Activated CD4-positive, alpha-beta T cell treated with anti-CD3 and anti-CD28 coated beads, Interleukin-2, amount 50 U/mL, for 48 hours (primary cell): ENCODE results near the gene ANGPTL1.
"Not testable (repeated sequence)": the region's sequence is repeated elsewhere in the genome, so short reads cannot be mapped to it uniquely, and the experiment has no call there.

Experiments used
- DNase-seq, 2 experiments: peaks; one replicate each; pipeline ENCODE4 v3.0.0-alpha.2; 2020

ANGPTL1 gene

GRCh38 chr1:178862864-178863263 is 8.0 kb downstream of the ANGPTL1 start:
- DNase-seq, result no peak

- no peak for DNase-seq
Observed at GRCh38 chr1:178862416-178862815, 8.5 kb downstream of the ANGPTL1 start.

DNA sequence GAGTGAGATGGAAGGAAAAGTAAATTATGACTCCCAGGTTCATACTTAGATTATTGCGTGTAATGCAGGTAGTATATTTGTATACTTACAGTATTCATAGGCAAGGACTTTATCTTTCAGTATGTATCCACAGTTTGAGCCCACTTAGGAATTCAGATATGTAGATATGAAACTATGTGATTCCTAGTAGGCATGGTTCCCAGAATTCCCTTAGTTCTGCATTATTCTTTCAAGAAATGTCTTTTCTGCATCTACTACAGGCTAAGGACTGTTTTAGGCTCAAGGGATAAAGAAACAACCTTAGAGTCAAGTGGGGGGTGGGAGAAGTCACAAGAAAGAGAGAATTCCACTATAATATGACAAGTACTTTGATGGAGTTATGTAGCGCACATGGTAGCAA is 13.8 kb downstream of the ANGPTL1 start:
- no peak for DNase-seq

- no peak for DNase-seq
Observed at GRCh38 chr1:178849918-178850317, 21.0 kb downstream of the ANGPTL1 start.

GRCh38 chr1:178847919-178848318 is 23.0 kb downstream of the ANGPTL1 start:
- DNase-seq, result not testable (repeated sequence)

DNA sequence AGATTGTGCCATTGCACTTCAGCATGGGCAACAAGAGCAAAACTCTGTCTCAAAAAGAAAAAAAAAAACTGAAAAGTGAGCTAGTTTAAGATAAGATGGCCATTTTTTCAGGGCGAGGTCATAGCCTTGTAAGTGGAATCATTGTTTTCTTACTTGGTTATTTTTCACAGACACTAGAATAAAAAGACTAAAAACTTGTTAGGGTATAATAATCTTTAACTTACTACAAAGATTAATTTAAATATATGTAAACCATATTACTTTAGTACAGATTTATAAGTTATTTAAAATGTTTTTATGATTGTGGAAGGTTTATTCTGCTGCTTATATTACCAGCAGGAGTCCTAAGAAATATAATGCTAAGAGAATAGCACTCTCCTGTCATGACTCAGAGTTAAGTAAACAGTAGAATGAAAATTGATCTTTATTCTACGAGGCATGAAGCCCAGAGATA is 23.5 kb downstream of the ANGPTL1 start:
- no peak for DNase-seq

GRCh38 chr1:178846306-178846705 is 24.6 kb downstream of the ANGPTL1 start:
- no peak for DNase-seq

DNA sequence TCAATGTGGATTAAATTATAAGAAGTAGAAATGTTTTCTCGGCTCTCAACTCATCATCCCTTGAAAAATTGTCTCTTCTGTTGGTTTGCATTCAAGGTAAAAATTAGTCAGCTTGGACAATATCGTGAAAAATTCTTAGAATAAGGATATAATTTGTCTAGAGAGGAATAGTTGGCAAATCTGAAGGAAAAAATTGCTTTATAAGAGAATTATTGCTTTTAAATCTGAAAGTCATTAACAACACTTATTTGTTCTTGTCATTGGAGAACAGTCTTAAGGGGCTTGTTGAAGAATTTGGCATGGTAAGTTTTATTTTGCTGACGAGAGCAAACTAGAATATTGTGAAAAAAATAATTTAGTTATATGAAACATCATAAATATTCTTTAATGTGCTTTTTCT is 26.4 kb downstream of the ANGPTL1 start:
- DNase-seq, result no peak

DNA sequence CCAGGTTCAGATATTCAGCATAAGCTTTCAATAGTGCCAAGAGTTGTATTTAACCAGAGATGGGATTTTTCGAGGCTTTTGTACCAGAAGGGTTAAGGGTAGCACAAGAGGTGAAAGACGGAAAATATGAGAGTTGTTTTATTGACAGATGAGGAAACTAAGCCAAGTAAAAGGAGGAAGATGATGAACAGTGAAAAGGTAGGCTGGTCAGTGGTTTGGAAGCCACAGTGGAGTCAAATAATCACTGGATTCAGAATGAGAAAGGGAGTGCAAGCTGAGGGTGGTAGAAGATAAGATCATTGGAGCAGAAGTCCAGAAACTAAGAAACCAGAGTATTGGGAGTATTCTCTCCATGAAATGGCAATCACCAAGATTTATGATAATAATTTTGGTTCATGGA is 45.7 kb downstream of the ANGPTL1 start:
- DNase-seq, result no peak

DNA sequence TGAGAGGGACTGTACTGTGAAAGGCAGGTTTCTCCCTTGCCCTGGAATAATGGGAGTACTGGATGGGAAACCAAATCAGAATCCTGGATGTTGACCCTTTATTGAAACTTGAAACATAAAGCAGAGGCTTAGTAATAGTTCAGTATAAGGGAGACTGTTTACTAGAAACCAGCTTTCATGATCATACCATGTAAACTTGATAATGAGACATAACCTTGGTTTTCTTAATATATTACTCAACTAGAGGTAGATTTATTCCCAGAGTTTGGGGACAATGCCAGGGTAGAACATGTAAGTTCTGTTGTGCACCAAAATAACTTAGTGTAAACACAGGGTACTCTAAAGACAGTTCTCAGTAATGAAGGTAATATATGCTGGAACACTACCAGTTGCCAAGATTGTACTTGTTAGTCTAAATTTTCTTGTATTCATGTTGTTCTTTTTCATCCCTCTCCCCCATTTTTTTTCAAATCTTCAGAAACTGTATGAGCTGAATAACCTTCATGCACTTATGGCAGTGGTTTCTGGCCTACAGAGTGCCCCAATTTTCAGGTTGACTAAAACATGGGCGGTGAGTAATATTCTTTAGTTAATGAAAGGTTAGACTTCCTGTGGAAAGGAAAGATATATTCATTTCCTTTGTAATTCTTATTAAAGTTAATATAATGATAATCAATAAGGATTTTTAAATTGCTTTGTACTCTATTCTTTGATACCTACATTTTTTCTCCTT is 49.6 kb downstream of the ANGPTL1 start:
- DNase-seq, result no peak

DNA sequence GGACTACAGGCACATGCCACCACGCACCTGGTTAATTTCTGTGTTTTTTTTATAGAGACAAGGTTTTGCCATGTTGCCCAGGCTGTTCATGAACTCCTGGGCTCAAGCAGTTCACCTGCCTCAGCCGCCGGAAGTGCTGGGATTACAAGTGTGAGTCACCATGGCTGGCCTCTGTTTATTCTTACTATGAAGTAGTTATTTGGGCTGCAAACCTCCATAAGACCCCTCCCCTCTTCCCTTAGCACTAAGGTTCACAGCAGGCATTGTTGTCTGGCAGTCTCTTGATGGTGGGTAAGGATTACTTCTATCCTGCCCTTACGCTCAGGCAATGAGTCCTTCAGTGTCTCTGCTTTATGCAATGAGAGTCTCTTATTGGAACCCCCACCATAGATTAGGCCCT is 51.8 kb downstream of the ANGPTL1 start:
- DNase-seq, result no peak

- DNase-seq, result no peak
Observed at GRCh38 chr1:178818416-178818815, 52.5 kb downstream of the ANGPTL1 start.

DNA sequence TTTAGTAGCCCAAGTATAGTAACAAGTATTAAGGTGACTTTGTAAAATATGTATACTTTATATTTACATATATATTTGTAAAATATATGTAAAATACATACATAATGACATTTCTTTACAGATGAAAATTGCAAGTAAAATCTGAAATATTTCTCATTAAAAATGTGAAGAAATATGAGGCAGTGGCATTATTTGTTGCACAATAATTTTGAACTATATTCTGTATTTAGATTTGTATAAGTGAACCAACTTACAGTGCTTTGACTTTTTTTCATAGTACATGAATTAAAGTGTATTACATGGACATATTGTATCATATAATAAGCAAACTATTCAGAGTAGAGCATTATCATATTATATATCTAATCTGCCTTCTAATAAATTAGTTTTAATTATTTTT is 60.3 kb downstream of the ANGPTL1 start:
- no peak for DNase-seq

GRCh38 chr1:178808529-178808928 is 62.3 kb downstream of the ANGPTL1 start:
- no peak for DNase-seq

- no peak for DNase-seq
Observed at GRCh38 chr1:178806665-178807300, 64.1 kb downstream of the ANGPTL1 start.

GRCh38 chr1:178802873-178803272 is 68.0 kb downstream of the ANGPTL1 start:
- no peak for DNase-seq
